Activated CD8-positive, alpha-beta memory T cell treated with anti-CD3 and anti-CD28 coated beads for 4 hours (primary cell): ENCODE measurements around the gene NTSR1.

Experiments
- DNase-seq, 2 donors: peaks; one replicate each; pipeline ENCODE4 v3.0.0-alpha.2; 2020; ENCODE audit warnings: low read depth in 2 of 2

NTSR1 gene

DNA sequence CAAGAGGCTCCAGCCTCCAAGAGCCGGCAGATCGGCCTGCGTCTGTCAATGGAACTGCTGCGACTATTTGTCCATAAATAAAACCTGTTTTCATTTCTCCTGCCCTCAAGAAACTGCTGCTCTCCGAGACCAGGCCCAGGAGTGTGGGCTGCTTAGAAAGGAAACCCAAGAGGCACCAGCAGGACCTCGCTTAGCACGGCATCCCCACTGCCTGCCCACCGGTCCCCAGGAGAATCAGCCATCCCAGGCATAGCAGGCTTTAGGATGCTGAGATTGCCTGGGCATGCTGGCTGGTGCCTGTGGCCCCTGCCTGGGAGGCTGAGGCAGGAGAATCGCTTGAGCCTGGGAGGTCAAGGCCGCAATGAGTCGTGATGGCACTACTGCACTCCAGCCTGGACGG, 17.6 kb downstream of the NTSR1 start:
- DNase-seq: no peak

DNA sequence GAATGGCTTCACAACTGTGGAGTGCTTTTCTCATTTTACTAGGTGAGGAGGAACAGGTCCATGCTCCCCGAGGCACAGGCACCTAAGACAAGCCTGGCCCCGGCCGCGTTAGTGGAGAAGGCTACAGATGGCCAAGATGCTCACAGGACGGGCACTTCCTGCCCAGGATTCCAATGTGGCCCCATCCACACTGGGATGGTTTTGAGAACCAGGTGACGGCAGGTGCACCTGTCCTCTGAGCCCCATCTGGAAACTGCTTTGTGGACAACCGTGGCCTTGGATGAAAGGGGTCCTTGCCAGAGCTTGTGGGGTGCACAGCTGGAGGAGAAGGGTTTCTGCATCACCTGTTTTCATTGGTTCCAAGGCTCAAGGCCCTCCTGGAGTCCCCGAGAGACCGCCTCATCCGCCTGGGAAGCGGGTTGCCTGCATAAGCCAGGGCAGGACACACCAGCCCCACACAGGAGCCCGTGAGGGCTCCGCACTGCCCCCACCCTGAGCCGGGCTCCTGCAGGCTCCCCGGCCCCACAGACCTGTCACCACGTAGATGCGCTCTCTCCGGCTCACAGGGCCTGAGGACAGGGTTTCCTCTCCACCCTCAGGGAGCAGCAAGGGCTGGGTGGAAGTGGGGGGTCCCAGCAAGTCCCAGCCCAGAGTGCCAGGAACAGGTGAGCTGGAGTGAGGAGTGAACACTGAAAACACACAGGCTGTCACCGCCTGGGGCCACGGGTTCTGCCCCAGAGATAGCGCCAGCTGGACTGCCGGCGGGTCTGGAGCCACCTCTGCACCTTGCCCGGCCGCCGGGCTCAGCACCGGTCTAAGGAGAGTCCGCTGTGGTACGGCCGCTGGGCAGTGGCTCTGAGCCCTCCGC, 18.3 kb downstream of the NTSR1 start:
- no peak for DNase-seq

- no peak for DNase-seq
These were observed 19.0 kb downstream of the NTSR1 start for GRCh38 chr20:62727584-62728027.

DNA sequence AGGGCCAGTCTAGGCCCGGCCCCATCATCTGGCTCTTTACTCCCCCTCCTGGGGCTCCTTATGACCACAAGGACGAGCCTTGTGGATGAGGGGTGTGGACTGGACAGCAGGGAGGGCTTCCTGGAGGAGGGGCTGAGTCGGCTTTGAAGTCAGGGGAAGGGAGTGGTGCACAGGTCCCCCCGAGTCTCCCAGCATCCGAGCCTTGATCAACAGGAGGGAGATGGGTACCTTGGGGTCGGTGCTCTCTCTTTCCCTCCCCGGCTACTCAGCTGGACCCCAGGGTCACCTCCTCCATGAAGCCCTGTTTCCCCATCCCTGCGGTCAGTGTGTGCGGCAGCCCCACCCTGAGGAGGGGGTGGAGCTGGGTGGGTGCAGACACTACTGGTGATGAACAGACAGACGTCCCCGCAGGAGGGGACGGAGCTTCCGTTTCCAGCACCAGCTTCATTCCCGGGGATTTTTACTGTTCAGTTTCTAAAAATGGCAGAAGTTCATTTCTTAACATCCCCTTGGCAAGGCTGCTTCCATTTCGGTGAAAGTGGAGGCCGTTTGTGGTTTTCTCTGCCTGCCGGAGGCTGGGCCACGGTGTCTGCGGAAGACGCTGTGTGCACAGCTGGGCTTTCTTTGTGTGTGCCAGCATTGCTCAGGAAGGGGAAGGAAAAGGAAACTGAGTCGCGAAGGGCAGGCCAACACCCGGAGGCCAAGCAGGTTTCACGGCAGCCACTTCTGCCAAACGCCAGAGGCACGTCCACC, 19.6 kb downstream of the NTSR1 start:
- DNase-seq: no peak

DNA sequence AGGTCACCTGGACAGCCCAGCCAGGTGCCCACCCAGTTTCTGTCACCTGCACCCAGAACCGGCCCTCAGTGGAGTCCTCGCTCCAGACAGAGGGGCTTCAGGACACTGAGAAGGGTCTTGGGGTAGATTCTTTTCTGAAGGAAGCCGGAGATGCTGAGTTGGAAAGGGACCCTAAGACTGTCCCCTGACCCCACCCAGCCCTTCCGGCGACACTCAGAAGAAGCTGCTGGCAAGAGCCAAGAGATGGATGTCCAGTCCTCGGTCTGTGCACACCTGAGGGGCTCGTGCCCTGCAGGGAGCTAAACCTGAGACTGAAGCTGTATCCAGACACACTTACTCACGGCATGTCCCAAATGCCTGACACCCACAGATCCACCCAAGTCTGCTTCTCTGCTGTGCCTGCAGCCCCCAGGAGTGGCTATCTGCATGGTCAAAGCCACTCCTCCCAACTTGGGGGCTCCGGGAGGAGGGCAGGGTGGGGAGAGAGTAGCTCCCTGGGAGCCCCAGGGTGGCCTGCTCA, 20.2 kb downstream of the NTSR1 start:
- DNase-seq: no peak

GRCh38 chr20:62730481-62730880, 21.8 kb downstream of the NTSR1 start:
- no peak for DNase-seq

- no peak for DNase-seq
These were observed 23.6 kb downstream of the NTSR1 start for GRCh38 chr20:62732031-62732760.

DNA sequence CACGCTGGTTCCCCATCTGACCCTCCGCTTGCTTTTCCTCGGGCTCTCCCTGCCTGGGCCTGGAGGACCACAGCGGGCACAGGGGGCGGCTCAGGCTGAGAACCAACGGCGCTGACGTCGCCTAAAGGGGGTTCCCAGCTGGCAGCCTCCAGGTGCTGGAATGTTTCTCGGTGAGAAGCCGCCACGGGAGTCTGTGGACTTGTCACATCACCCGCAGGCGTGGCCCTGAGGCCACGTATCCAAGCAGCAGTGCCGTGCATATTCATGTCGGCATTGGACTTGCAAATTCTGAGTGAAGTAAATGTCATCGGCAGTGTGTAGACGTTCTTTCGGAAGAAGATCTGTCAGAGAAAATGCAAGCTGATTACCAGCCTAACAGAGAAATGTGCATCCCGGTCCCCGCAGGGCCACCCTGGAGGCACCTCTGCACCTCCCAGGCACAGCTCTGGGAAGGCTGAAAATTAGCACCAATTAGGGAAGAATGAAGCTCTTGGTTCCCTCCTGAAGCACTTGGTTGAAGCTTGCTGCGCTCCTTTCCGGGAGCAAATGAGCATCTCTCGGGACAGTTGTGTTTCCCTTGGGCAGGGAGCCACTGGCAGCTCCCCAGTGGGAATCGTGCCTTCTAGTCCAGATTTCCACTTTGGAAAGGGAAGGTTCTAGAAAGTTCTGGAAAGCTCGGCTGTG, 24.3 kb downstream of the NTSR1 start:
- no peak for DNase-seq

GRCh38 chr20:62733526-62733842, 24.8 kb downstream of the NTSR1 start:
- no peak for DNase-seq

- no peak for DNase-seq
These were observed 25.3 kb downstream of the NTSR1 start for GRCh38 chr20:62733891-62734290.

GRCh38 chr20:62734326-62734725, 25.7 kb downstream of the NTSR1 start:
- no peak for DNase-seq

- no peak for DNase-seq
These were observed 26.2 kb downstream of the NTSR1 start for GRCh38 chr20:62734881-62735280.

- DNase-seq: no peak
These were observed 26.7 kb downstream of the NTSR1 start for GRCh38 chr20:62735331-62735821.

DNA sequence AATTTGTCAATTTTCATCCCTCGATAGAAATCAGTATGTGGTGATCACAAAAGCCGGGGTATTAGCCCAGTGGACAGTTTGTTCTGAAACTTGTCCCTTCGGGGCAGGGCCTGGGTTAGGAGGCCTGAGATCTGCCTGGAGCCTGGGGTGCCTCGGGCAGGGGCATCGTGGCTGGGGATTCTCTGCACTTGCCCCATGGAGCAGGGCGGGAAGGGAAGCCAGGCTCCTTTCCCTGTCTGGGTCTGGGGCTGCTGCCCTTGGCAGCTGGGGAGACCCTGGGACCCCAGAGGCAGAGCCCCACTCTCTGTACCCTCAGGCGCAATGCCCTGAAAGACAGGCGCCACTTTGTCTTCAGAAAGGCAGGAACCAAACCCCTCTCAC, 27.4 kb downstream of the NTSR1 start:
- no peak for DNase-seq

- no peak for DNase-seq
These were observed 27.9 kb downstream of the NTSR1 start for GRCh38 chr20:62736407-62737071.

- no peak for DNase-seq
These were observed 28.7 kb downstream of the NTSR1 start for GRCh38 chr20:62737271-62737811.

GRCh38 chr20:62738025-62738881, 29.6 kb downstream of the NTSR1 start:
- DNase-seq: no peak

DNA sequence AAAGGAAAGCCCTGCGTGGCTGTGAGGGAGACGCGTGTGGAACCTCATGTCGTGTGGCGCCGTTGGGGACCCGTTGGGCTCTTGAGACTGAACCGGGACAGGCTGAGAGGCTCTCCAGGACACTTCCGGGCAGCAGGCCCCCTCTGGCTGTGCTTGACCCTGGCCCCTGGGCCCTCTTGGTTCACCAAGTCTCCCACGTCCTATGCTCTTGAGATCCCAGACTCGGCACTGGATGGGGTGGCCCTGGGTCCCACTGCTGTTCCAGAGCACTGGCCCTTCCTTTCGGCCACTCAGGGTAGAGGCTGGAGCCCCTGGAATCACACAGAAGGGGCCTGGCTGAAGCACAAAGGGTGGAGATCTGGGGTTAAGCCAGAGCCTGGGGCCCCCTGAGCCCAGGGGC, 30.4 kb downstream of the NTSR1 start:
- DNase-seq: no peak

DNA sequence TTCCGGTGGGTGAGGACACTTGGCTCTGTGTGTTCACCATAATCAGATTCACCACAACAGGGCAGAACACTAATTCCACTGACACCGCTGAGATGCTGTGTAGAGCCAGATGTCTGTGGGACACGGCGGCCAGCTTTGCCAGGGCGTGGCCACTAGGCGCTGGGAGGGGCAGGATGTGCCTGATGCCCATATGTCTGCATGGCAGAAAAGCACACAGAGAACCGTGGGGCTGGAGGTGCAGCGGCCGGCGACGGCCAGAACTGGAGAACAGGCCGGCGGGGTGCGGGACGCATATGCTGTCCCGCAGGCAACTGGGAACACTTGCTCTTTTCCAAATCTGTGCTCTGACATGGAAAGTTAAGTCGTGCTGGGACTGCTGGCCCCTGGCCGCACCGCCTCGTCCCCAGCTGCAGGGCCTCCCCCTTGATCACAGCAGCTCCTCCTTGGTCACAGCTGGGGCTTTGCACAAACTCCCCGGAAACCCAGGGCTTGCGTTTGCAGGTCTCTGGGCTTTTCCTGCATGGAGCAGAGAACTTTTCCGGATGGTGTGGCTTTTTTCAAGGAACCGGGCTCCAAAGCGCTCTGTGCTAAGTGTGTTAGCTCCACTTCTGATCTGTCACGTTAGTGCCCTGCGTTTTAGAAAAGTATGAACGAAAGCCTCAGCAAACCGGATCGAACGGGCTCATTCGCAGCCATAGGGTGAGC, 31.1 kb downstream of the NTSR1 start:
- no peak for DNase-seq
